Endothelial cell of umbilical vein (primary cell): ENCODE measurements around the gene SNED1. TPM values are rescaled to one million over a fixed set of nuclear protein-coding genes. Genes with fewer than 3 reads are reported as not detected.

Experiments used
- BruUV-seq: library from RNA; stranded (reverse); fragments of 400-500 nt; replicated peaks from 2 replicates; lab custom pipeline; 2021; lab: Mats Ljungman, UMichigan
- CTCF ChIA-PET: fragments of 300-600, 350-600 bp; sonication (Branson Sonifier 250); formaldehyde crosslinking; loops from one replicate; lab custom pipeline; 2021; ENCODE audit warnings: antibody characterized with exemption, inconsistent platforms; lab: Charles Lee
- POLR2A ChIA-PET: fragments of 300-600, 350-600 bp; sonication (Branson Sonifier 250); formaldehyde crosslinking; loops from one replicate; lab custom pipeline; 2021; ENCODE audit warnings: antibody characterized with exemption, inconsistent platforms; lab: Charles Lee
- DNase-seq: peaks from one replicate; pipeline ENCODE4 v3.0.0-alpha.2; 2011; ENCODE audit warnings: low read depth, low spot score
- FAIRE-seq: peaks from 2 replicates; lab custom pipeline; 2011; peaks lifted over from hg19 to GRCh38; lab: Jason Lieb, UNC
- H2AFZ ChIP-seq: 2 replicates; pipeline ENCODE4 v1.6.0; 2012; ENCODE audit warnings: low read depth, low read length, control low read depth, inconsistent platforms
- H3K27ac ChIP-seq: 2 replicates; pipeline ENCODE4 v1.5.1; 2011; ENCODE audit warnings: low read depth, mild to moderate bottlenecking, control low read depth, low read length, moderate library complexity; ENCODE audit not compliant: insufficient read depth
- H3K27me3 ChIP-seq, 2 experiments: 2 replicates each; pipeline versions ENCODE4 v1.6.0 to v1.6.1; 2011; ENCODE audit warnings: low read length in 2 of 2, mixed read lengths in 1 of 2; ENCODE audit not compliant: control insufficient read depth in 2 of 2, insufficient read depth in 2 of 2
- H3K36me3 ChIP-seq, 2 experiments: 2 replicates in 1 of 2; 3 replicates in 1 of 2; pipeline ENCODE4 v1.5.1; 2011; ENCODE audit warnings: low read length in 2 of 2, mild to moderate bottlenecking in 1 of 2, moderate library complexity in 1 of 2; ENCODE audit not compliant: control insufficient read depth in 2 of 2, insufficient read depth in 2 of 2; ENCODE audit errors: extremely low read depth in 1 of 2
- H3K4me1 ChIP-seq: 3 replicates; pipeline ENCODE4 v1.5.1; 2011; ENCODE audit warnings: mild to moderate bottlenecking, low read length; ENCODE audit not compliant: control insufficient read depth, insufficient read depth; ENCODE audit errors: extremely low read depth
- H3K4me2 ChIP-seq: 2 replicates; pipeline ENCODE4 v1.6.1; 2011; ENCODE audit warnings: low read length, control low read depth, mixed read lengths; ENCODE audit not compliant: insufficient read depth
- H3K4me3 ChIP-seq, 3 experiments: fragments of 200-600 bp in 1 of 3; sonication (generic), shearing (Covaris generic) in 1 of 3; replicated peaks in 1 of 3; 2 replicates each; pipeline ENCODE4 v1.5.1; 2011 to 2016; ENCODE audit warnings: control low read depth in 3 of 3, low read length in 3 of 3, mild to moderate bottlenecking in 2 of 3, inconsistent platforms in 1 of 3, low read depth in 1 of 3, moderate library complexity in 1 of 3; ENCODE audit not compliant: insufficient read depth in 1 of 3
- H3K79me2 ChIP-seq: 2 replicates; pipeline ENCODE4 v1.6.0; 2012; ENCODE audit warnings: low read length, inconsistent platforms; ENCODE audit not compliant: control insufficient read depth, insufficient read depth
- H3K9ac ChIP-seq: replicated peaks from 2 replicates; pipeline ENCODE3; 2011; ENCODE audit warnings: low read length, control low read depth; ENCODE audit not compliant: insufficient read depth; ENCODE audit errors: extremely low read depth
- H3K9me1 ChIP-seq: replicated peaks from 3 replicates; pipeline ENCODE4 v1.6.0; 2011; ENCODE audit warnings: mild to moderate bottlenecking, low read length; ENCODE audit not compliant: control insufficient read depth, insufficient read depth; ENCODE audit errors: extremely low read depth
- H3K9me3 ChIP-seq: replicated peaks from 2 replicates; pipeline ENCODE4 v1.5.1; 2012; ENCODE audit warnings: low read length, inconsistent platforms; ENCODE audit not compliant: control insufficient read depth, insufficient read depth
- H4K20me1 ChIP-seq: replicated peaks from 2 replicates; pipeline ENCODE3; 2011; ENCODE audit warnings: mild to moderate bottlenecking, low read length; ENCODE audit not compliant: control insufficient read depth, insufficient read depth; ENCODE audit errors: extremely low read depth
- EZH2 ChIP-seq: IDR thresholded peaks from 2 replicates; pipeline ENCODE4 v1.6.1; 2012; ENCODE audit warnings: borderline replicate concordance, low read depth, mild to moderate bottlenecking, moderate library complexity, low read length, inconsistent platforms; ENCODE audit not compliant: severe bottlenecking
- FOS ChIP-seq: IDR thresholded peaks from 2 replicates; pipeline ENCODE4 v1.6.1; 2011; ENCODE audit warnings: mild to moderate bottlenecking, low read length, moderate library complexity, borderline replicate concordance; ENCODE audit not compliant: insufficient read depth
- GATA2 ChIP-seq: IDR thresholded peaks from 2 replicates; pipeline ENCODE4 v1.7.0; 2011; ENCODE audit warnings: low read depth, mild to moderate bottlenecking, moderate library complexity, mixed read lengths, low read length; ENCODE audit not compliant: insufficient read length, insufficient read depth
- JUN ChIP-seq: IDR thresholded peaks from 2 replicates; pipeline ENCODE4 v1.6.1; 2011; ENCODE audit warnings: borderline replicate concordance, low read depth; ENCODE audit not compliant: insufficient read length, insufficient read depth
- MYC ChIP-seq: IDR thresholded peaks from one replicate; pipeline ENCODE4 v1.6.1; 2011; ENCODE audit warnings: mild to moderate bottlenecking, low read depth, low read length
- POLR2A ChIP-seq: IDR thresholded peaks from 2 replicates; pipeline ENCODE4 v1.6.1; 2012; ENCODE audit warnings: low read depth, mild to moderate bottlenecking, control low read depth, low read length
- POLR2AphosphoS5 ChIP-seq: IDR thresholded peaks from 2 replicates; pipeline ENCODE4 v1.6.1; 2012; ENCODE audit warnings: low read depth, mild to moderate bottlenecking, control low read depth, low read length, moderate library complexity; ENCODE audit not compliant: insufficient read depth
- dilution Hi-C: fragments of 300-500 bp; cut with MboI; formaldehyde crosslinking; loops from one replicate; pipeline ENCODE4 v1.15.0; 2019; ENCODE audit warnings: low sequenced_read_pairs; ENCODE audit not compliant: extremely low pct_ligation_motif_present
- intact Hi-C: fragments of 100-400 bp; cut with micrococcal nuclease; formaldehyde crosslinking; loops from one replicate; pipeline ENCODE4 v1.10.0; 2022
- polyA plus RNA-seq, 4 experiments: library from polyadenylated mRNA; depleted of rRNA in 3 of 4; stranded (reverse) in 3 of 4; unstranded in 1 of 4; fragments of >200 nt; gene quantifications; 2 replicates each; pipeline versions ENCODE4 v1.2.1 to v1.2.3, GENCODE V29; 2011 to 2012; ENCODE audit warnings: missing spikeins in 1 of 4
- total RNA-seq: library from RNA; stranded (reverse); gene quantifications from 2 replicates; pipeline ENCODE4 v1.2.3, GENCODE V29; 2021
- TF ChIP-seq, protein P1 (sequence below), 2 donors: IDR thresholded peaks; 1 replicate in 1 of 2; 2 replicates in 1 of 2; pipeline ENCODE4 v1.5.1; 2011; ENCODE audit warnings: low read length in 2 of 2, mild to moderate bottlenecking in 2 of 2, moderate library complexity in 2 of 2, control low read depth in 1 of 2, inconsistent platforms in 1 of 2, low read depth in 1 of 2; ENCODE audit not compliant: insufficient read depth in 1 of 2; ENCODE audit errors: extremely low read depth in 1 of 2
- TF ChIP-seq, protein P2 (sequence below): IDR thresholded peaks from 2 replicates; pipeline ENCODE4 v1.6.1; 2011; ENCODE audit not compliant: insufficient read depth, insufficient read length

SNED1 gene
- total and polyA plus RNA-seq, 2 donors (not counting 3 experiments of a cell fraction or from before 2014, with no cell fraction given), result 14.1 to 17.2 TPM

DNA sequence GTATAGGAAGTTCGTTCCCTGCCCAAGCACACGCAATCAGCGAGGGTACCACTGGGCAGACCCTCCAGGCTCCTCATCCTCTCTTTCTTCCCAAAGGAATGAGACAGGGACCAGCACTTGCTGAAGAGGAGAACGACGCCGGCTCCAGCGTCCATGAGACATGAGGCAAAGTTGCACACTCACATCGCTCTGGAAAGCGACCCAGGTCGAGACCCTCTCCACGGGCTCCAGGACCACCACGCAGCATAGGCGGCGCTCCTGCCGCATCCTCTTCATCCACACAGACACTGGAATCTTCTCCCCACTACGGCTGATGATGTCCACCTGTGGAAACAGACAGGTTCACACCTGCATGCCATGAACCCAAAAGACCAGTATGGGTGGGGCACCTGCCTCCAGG lies 140.1 kb downstream of the SNED1 start:
- Histone ChIP-seq H3K4me1 (no peaks in the 10 kb centered on the region), H4K20me1 (no peaks in the 10 kb centered on the region), H3K27me3 (no peaks in the 10 kb centered on the region), H3K9me1 (no peaks in the 10 kb centered on the region), H3K4me3 (no peak overlapping the region), H3K79me2 (no peaks in the 10 kb centered on the region), H3K4me2 (no peak overlapping the region), H3K27ac (no peak overlapping the region), H3K9ac (no peak overlapping the region), H3K36me3 (peaks cover 0 to 3% of the 10 kb centered on the region in 2 experiments), H2AFZ (no peak overlapping the region), H3K9me3 (no peaks in the 10 kb centered on the region)
- TF ChIP-seq FOS, result no peak
- TF ChIP-seq JUN, result no peak
- no peak for TF ChIP-seq POLR2AphosphoS5
- TF ChIP-seq, protein P1, sequence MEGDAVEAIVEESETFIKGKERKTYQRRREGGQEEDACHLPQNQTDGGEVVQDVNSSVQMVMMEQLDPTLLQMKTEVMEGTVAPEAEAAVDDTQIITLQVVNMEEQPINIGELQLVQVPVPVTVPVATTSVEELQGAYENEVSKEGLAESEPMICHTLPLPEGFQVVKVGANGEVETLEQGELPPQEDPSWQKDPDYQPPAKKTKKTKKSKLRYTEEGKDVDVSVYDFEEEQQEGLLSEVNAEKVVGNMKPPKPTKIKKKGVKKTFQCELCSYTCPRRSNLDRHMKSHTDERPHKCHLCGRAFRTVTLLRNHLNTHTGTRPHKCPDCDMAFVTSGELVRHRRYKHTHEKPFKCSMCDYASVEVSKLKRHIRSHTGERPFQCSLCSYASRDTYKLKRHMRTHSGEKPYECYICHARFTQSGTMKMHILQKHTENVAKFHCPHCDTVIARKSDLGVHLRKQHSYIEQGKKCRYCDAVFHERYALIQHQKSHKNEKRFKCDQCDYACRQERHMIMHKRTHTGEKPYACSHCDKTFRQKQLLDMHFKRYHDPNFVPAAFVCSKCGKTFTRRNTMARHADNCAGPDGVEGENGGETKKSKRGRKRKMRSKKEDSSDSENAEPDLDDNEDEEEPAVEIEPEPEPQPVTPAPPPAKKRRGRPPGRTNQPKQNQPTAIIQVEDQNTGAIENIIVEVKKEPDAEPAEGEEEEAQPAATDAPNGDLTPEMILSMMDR (IDR thresholded peaks at IDR 0.05; ENCODE audit: extremely low read depth in 1 of 2, insufficient read depth in 1 of 2, low read depth in 1 of 2, low read length in 2 of 2), result no peak
- TF ChIP-seq GATA2, result no peak
- no peak for TF ChIP-seq EZH2
- TF ChIP-seq POLR2A, result no peak
- TF ChIP-seq, protein P2, sequence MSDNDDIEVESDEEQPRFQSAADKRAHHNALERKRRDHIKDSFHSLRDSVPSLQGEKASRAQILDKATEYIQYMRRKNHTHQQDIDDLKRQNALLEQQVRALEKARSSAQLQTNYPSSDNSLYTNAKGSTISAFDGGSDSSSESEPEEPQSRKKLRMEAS, result no peak
- no peak for TF ChIP-seq MYC
- FAIRE-seq (no peak), DNase-seq (no peak)
- intact Hi-C loops (no loop called here), dilution Hi-C loops (no loop called here)
- CTCF ChIA-PET, result interaction anchor here (1.2 kb wide), 1 partner anchor 155 kb away, joined by 6 read pairs; no protein-coding TSS in a partner anchor
- POLR2A ChIA-PET, result no interaction called here
- no TSS peak for BruUV-seq
